ENCODE data around the gene TNS3.

Gene TNS3

GRCh38 chr7:47295606-47296005, 286.3 kb downstream of the TNS3 start:
- H3K4me3 ChIP-seq (ENCODE audit: low read depth, low read length) = no peak overlapping the region
- TF ChIP-seq CTCF (IDR thresholded peaks at IDR 0.05; ENCODE audit: low read depth, low read length) (no peak), MAX (IDR thresholded peaks at IDR 0.05; ENCODE audit: low read depth, low read length) (no peak), MYC (IDR thresholded peaks at IDR 0.05; ENCODE audit: low read depth, low read length) (no peak), POLR2A (IDR thresholded peaks at IDR 0.05; ENCODE audit: extremely low read depth, insufficient read length) (no peak)
- no peak for DNase-seq (ENCODE audit: low read depth)

GRCh38 chr7:47294556-47295222, 287.2 kb downstream of the TNS3 start:
- no peak for TF ChIP-seq POLR2A (IDR thresholded peaks at IDR 0.05; ENCODE audit: extremely low read depth, insufficient read length)
- no peak for TF ChIP-seq MYC (IDR thresholded peaks at IDR 0.05; ENCODE audit: low read depth, low read length)
- no peak for TF ChIP-seq MAX (IDR thresholded peaks at IDR 0.05; ENCODE audit: low read depth, low read length)
- TF ChIP-seq CTCF (IDR thresholded peaks at IDR 0.05; ENCODE audit: low read depth, low read length) = no peak

GRCh38 chr7:47293884-47294555, 287.9 kb downstream of the TNS3 start:
- TF ChIP-seq MYC (IDR thresholded peaks at IDR 0.05; ENCODE audit: low read depth, low read length) (no peak), MAX (IDR thresholded peaks at IDR 0.05; ENCODE audit: low read depth, low read length) (no peak), CTCF (IDR thresholded peaks at IDR 0.05; ENCODE audit: low read depth, low read length) (no peak), POLR2A (IDR thresholded peaks at IDR 0.05; ENCODE audit: extremely low read depth, insufficient read length) (no peak)
- peak; percentile 91 for DNase-seq (ENCODE audit: low read depth)
- no peak overlapping the region for H3K4me3 ChIP-seq (ENCODE audit: low read depth, low read length)

More at GRCh38 chr7:47294556-47295222, 287.2 kb downstream of the TNS3 start:
- DNase-seq (ENCODE audit: low read depth) = peak; percentile 14
- no peak overlapping the region for H3K4me3 ChIP-seq (ENCODE audit: low read depth, low read length)

- no peak for TF ChIP-seq MYC (IDR thresholded peaks at IDR 0.05; ENCODE audit: low read depth, low read length)
- no peak for TF ChIP-seq MAX (IDR thresholded peaks at IDR 0.05; ENCODE audit: low read depth, low read length)
- TF ChIP-seq POLR2A (IDR thresholded peaks at IDR 0.05; ENCODE audit: extremely low read depth, insufficient read length) = no peak
- TF ChIP-seq CTCF (IDR thresholded peaks at IDR 0.05; ENCODE audit: low read depth, low read length) = no peak
- DNase-seq (ENCODE audit: low read depth) = no peak
Observed at GRCh38 chr7:47292832-47293309, 289.0 kb downstream of the TNS3 start.

GRCh38 chr7:47291461-47292081, 290.3 kb downstream of the TNS3 start:
- H3K4me3 ChIP-seq (ENCODE audit: low read depth, low read length) = peak overlapping the region; percentile 1
- peak; percentile 96 for DNase-seq (ENCODE audit: low read depth)
- TF ChIP-seq POLR2A (IDR thresholded peaks at IDR 0.05; ENCODE audit: extremely low read depth, insufficient read length) (no peak), MAX (IDR thresholded peaks at IDR 0.05; ENCODE audit: low read depth, low read length) (no peak; the same call in 1 of the 2 replicates), CTCF (IDR thresholded peaks at IDR 0.05; ENCODE audit: low read depth, low read length) (no peak), MYC (IDR thresholded peaks at IDR 0.05; ENCODE audit: low read depth, low read length) (no peak; the same call in 1 of the 2 replicates)

More at GRCh38 chr7:47292832-47293309, 289.0 kb downstream of the TNS3 start:
- no peak overlapping the region for H3K4me3 ChIP-seq (ENCODE audit: low read depth, low read length)
